NCI-H2196 treated with DMSO at 0.1 percent for 48 hours (cell line): ENCODE measurements around the gene TULP4.

Source experiments
- DNase-seq: peaks from one replicate; lab custom pipeline; 2025; ENCODE audit not compliant: unreplicated experiment; lab: John Stamatoyannopoulos, UW

The TULP4 gene

GRCh38 chr6:158497620-158498019 lies 185.4 kb downstream of the TULP4 start:
- DNase-seq: no peak

DNA sequence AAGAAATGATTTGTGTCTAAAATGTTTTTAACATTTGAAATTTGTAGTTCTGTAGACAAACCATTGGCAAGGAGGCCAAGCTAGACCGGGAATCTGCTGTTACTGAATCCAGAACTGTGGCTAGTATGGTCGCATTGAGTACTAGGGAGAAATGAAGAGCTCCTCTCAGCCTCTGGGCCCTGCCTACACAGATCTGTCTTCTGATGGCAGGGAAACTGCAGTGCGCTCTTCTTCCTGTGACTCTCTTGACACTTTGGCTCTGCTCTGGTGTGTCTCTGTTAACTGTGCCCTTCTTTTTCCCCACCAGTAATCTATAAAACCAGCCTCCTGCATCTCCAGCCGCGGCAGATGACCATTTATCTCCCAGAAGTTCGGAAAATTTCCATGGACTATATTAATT lies 186.1 kb downstream of the TULP4 start:
- DNase-seq: no peak

DNA sequence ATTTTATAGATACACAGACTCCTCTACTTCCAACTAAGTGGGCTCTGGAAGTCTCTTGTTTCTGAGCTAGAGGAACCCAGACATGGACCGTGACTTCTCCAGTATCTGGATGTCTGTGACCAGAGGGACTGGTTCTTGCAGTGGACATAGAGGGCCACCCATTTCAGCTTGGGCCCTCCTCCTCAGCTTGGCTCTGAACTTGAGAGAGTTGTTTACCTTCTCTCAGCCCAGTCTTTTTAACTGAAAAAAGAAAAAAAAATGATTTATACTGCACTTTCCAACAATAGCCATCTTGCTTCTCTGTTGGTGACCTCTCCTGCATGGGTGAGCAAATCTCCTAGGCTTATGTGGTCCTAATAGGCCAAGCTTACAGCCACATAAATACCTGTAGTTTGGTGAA lies 187.3 kb downstream of the TULP4 start:
- DNase-seq: no peak

- DNase-seq: no peak
Observed at GRCh38 chr6:158500016-158500735, 187.9 kb downstream of the TULP4 start.

DNA sequence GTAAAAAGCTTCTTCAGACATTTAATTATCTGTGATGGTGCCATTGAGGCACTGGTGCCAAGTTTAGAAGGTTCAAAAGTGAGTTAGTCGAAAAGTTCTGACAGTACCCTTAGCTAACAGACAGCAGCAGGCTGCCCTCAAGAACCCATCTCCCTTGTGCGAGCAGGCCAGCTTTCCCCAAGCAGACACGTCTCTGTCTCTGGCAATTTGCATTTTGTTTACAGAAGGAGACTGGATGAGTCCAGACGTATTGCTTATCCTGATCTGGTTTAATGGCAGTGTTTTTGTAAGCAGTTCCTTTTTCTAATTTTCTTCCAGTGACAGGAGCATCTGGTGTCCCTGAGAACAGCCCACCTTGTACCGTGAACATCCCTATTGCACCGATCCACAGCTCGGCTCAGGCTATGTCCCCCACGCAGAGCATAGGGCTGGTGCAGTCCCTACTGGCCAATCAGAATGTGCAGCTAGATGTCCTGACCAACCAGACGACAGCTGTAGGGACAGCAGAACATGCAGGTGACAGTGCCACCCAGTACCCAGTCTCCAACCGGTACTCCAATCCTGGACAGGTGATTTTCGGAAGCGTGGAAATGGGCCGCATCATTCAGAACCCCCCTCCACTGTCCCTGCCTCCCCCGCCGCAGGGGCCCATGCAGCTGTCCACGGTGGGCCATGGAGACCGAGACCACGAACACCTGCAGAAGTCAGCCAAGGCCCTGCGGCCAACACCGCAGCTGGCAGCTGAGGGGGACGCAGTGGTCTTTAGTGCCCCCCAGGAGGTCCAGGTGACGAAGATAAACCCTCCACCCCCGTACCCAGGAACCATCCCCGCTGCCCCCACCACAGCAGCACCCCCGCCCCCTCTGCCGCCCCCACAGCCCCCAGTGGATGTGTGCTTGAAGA lies 189.3 kb downstream of the TULP4 start:
- no peak for DNase-seq

- no peak for DNase-seq
Observed at GRCh38 chr6:158502263-158502950, 190.1 kb downstream of the TULP4 start.

GRCh38 chr6:158503222-158503621 lies 191.0 kb downstream of the TULP4 start:
- DNase-seq: no peak

GRCh38 chr6:158503846-158504245 lies 191.6 kb downstream of the TULP4 start:
- no peak for DNase-seq

DNA sequence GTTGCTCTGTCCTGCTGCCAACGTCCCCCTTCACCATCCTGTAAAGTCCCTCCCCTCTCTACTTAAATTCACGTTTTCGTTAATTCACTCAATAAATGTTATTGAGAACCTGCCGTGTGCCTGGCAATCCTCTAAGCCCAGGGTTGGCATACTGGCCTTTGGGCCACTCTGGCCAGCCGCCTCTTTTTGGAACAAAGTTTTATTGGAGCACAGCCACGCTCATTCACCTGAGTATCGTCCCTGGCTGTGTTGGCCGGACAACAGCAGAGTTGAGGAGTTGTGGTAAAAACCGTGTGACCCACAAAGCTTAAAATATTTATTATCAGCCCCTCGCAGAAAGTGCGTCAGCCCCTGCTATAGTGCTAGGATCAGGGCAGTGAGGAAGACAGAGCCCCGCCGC lies 192.9 kb downstream of the TULP4 start:
- DNase-seq: no peak

DNA sequence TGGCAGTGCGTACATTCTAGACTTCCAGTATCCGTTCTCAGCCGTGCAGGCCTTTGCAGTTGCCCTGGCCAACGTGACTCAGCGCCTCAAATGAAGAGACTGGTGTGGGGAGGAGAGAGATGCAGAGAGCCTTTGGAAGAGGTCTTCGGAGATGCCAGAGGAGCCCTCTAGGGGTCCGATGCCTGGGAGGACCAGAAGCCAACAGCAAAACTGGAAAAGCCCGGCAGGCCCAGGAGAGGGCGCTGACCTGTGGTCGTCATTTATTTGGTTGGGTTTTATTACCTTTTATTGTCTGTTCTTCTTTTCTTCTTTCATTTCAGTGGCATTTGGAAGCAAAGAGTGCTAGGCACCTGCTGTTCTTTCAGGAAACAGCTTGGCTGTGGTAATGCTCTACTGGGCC lies 194.3 kb downstream of the TULP4 start:
- no peak for DNase-seq

DNA sequence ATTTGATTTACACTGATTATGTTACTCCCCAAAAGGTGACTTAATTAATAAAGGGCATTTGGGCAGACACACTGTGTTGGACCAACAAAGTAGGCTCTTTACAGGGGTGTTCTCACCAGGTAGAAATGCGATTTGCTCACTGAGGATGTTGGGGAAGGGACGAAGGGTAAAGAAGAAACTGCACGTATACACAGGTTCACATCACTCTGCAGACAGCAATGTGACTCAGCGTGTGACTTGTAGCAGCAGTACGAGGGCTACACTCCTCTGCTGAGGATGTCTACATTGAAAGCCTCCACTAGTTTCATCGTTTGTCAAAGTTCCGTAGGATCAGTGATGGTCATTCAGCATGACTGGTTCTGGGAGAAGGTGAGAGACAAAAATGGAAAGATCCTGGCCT lies 194.9 kb downstream of the TULP4 start:
- DNase-seq: no peak

GRCh38 chr6:158508450-158508849 lies 196.2 kb downstream of the TULP4 start:
- DNase-seq: no peak

- DNase-seq: no peak
Observed at GRCh38 chr6:158509465-158509864, 197.2 kb downstream of the TULP4 start.

GRCh38 chr6:158512809-158513208 lies 200.5 kb downstream of the TULP4 start:
- DNase-seq: no peak

GRCh38 chr6:158514176-158514575 lies 201.9 kb downstream of the TULP4 start:
- DNase-seq: no peak

GRCh38 chr6:158514991-158515390 lies 202.7 kb downstream of the TULP4 start:
- no peak for DNase-seq

GRCh38 chr6:158516098-158516497 lies 203.8 kb downstream of the TULP4 start:
- DNase-seq: no peak

- no peak for DNase-seq
Observed at GRCh38 chr6:158517038-158517437, 204.8 kb downstream of the TULP4 start.

DNA sequence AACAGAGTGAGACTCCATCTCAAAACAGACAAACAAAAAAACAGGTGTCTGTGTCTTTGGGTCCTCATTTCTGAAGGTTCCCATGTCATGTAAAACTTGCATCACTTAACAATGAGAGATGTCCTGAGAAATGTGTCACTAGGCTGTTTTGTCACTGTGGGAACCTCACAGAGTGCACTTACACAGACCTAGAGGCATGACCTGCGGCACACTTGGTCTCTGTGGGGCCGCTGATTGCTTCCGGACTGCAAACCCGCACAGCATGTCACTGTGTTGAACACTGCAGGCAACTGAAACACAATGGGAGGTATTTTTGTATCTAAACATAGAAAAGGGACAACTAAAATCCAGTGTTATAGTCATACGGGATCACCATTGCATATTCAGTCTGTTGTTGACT lies 205.3 kb downstream of the TULP4 start:
- no peak for DNase-seq

DNA sequence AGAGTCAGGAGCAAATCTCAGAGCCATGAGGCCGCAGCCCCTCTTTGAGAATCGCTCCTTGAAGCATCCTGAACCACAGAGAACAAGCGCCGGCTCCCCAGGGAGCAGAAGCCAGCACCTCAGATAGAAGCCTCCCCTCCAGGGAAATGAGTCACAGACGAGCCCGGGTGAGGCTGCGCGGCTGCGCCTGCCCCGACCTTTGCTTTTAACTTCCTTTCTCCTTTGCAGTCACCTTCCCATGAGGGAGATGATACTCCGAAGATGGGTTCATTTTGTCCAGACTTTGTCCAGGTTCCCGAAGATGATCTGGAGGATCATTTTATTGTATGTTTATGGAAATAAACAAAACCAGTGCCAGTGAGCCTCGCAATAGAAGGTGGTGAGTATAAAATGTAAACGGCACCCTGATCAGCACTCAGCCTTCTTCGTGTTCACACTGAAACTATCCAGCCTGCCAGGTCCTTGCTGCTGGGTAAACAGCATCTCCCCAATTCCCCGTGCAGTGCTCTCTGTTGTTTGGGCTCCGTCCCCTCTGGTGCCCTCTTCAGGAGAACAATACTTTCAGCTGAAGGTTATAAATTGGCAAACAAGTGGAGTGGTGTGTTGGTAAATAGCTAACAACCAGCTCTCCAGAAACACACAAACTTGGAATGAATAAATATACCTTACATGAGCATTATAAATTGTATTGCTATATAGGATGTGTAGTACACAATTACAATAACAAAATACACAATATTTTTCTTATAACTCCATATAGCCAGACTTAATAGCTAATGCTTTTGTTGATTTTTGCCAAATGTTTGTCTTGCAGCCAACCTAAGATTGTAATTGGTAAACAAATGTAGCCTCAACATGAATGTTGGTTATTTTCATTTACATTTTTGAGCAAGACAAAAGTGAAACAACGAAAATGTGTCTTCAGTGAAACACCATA lies 206.2 kb downstream of the TULP4 start:
- DNase-seq: peak; percentile 20

GRCh38 chr6:158519300-158519699 lies 207.0 kb downstream of the TULP4 start:
- no peak for DNase-seq
